ENCODE data around the gene CGB7.

Gene CGB7

GRCh38 chr19:49016067-49016839 lies 41.3 kb downstream of the CGB7 start:
- no peak for DNase-seq (ENCODE audit: low read depth)

- no peak for DNase-seq (ENCODE audit: low read depth)
These were observed 42.7 kb downstream of the CGB7 start for GRCh38 chr19:49014870-49015255.

DNA sequence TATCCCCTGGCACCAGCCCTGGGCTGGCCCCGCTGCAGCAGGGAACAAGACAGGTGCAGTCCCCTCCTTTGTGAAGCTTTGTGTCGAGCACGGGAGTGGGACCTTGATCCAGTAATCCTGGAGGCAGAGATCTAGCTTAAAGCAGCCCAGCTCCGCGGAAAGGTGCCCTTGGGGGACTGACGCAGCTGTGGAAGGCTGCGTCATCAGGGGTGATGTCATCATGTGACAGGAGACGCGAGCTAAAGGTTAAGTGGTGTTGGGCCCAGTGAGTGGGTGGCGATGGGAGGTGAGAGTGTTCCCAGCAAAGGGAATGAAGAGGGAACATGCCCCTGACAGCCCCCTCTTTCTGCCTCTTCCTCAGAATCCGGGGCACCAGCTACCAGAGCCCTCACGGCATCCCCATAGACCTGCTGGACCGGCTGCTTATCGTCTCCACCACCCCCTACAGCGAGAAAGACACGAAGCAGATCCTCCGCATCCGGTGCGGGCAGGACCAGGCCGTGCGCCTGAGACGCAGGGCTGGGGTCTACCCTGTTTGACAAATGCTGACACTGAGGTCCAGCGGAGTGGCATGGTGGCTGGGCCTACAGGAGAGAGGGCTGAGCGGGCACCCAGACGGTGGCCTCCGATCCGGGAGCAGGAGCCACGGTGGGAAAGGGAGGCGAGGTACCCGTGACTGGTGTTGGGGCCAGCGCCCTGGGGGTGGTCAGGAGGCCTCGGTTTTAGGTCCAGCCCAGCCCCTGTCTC lies 43.3 kb downstream of the CGB7 start:
- DNase-seq (ENCODE audit: low read depth): no peak

DNA sequence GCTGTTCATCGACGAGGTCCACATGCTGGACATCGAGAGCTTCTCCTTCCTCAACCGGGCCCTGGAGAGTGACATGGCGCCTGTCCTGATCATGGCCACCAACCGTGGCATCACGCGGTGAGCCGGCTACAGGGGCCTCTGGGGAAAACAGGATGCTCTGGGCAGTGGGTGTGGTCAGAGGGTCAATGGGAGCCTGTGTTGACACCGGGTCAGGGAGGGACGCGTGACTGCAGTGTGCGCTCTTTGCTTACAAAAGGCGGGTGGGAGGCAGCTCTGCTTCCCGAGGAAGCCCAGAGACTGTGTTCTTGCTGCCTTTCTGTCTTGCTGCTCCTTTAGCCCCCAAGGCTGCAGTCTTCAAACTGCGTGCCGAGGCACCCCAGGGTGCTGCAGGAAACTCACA lies 46.4 kb downstream of the CGB7 start:
- DNase-seq (ENCODE audit: low read depth): no peak

DNA sequence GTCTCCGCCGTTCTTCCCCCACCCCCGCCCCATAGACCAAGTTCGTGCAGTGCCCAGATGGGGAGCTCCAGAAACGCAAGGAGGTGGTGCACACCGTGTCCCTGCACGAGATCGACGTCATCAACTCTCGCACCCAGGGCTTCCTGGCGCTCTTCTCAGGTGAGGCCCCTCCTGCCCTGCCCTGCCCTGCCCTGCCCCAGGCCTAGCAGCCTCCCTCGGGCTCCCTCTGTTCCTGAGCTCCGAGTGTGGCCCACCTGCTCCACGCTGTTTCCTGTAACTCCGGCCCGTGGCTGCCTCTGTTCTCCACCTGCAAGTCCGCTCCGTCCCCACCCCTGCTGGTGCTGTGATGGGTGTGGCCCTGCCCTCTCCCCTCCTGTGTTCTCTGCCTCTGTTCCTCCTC lies 47.1 kb downstream of the CGB7 start:
- no peak for DNase-seq (ENCODE audit: low read depth)

DNA sequence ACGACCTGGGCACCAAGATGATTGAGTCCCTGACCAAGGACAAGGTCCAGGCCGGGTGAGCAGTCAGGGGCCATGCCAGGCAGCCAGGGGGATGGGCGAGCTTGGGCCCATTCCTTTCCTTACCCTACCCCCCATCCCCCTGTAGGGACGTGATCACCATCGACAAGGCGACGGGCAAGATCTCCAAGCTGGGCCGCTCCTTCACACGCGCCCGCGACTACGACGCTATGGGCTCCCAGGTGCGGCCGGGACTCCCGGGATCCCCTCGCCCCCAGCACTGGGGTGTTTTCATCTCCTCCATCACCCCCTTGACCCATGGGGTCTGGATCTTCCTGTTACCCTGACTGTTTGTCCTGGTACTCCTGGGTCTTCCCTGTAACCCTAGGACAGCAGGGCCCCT lies 47.7 kb downstream of the CGB7 start:
- no peak for DNase-seq (ENCODE audit: low read depth)

GRCh38 chr19:49006905-49007304 lies 50.6 kb downstream of the CGB7 start:
- no peak for DNase-seq (ENCODE audit: low read depth)

DNA sequence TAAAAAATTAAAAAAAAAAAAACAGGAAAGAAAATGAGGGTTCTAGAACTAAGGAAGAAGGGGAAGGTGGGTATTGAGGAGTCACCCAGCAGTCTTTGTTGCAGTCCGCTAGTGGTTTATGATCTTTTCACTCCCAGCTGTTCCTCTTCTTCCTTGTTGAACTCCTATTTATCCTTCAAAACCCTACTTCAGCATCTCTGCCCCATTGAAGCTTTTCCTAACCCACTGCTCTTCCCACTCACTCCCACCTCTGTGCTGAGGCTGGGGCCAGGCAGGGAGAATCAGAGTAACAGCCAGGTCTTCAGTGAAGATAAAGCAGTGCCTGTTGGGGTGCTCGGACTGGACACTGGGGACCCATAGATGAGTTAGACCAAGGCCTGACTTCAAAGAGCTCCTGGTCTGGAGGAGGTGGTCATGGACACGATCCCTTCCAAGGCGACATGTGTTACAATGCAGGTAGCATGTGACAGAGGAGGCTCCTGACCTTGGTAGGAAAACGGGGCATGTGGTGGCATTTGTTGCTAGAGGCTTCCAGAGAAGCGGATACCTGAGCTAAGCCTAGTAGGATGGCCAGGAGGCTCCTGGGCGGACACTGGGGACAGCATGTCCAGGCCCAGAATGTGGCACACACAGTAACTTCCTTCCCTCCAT lies 52.5 kb downstream of the CGB7 start:
- DNase-seq (ENCODE audit: low read depth): no peak
